HepG2 (cell line): Measurements from ENCODE around the gene CHSY3. TPM values are rescaled to one million over a fixed set of nuclear protein-coding genes. Genes with fewer than 3 reads are reported as not detected.

Experiments
- ATAC-seq: fragments of 200-7000 bp; cut with Tn5 transposase; 3 replicates; pipeline ENCODE4 v1.9.1; 2020; ENCODE audit warnings: mild to moderate bottlenecking, moderate library complexity
- BruUV-seq: library from RNA; stranded (reverse); fragments of 400-500 nt; replicated peaks from 2 replicates; lab custom pipeline; 2021; lab: Mats Ljungman, UMichigan
- CTCF ChIA-PET: fragments of 300-600 bp; formaldehyde crosslinking; extraction: SDS; loops from one replicate; lab custom pipeline; 2021; ENCODE audit warnings: low total read pairs, inconsistent platforms, low intra/inter-chr PET ratio; lab: Yijun Ruan, JAX
- POLR2A ChIA-PET: fragments of 350-600 bp; sonication (Branson Sonifier 250); formaldehyde crosslinking; loops from one replicate; lab custom pipeline; 2020; ENCODE audit warnings: antibody characterized with exemption, inconsistent platforms; lab: Yijun Ruan, JAX
- DNase-seq: peaks from one replicate; pipeline ENCODE4 v3.0.0-alpha.2; 2015; ENCODE audit warnings: low spot score
- FAIRE-seq: peaks from 3 replicates; lab custom pipeline; 2011; peaks lifted over from hg19 to GRCh38; lab: Jason Lieb, UNC
- H2AFZ ChIP-seq: one replicate; pipeline ENCODE4 v1.6.1; 2011; ENCODE audit warnings: low read length, inconsistent platforms
- H3K27ac ChIP-seq: fragments of 300-600 bp; 3 replicates; pipeline ENCODE4 v1.8.0; 2011; ENCODE audit warnings: mixed run types, mild to moderate bottlenecking, mixed read lengths, low read length, inconsistent platforms; ENCODE audit not compliant: insufficient read depth; ENCODE audit errors: extremely low read length
- H3K27me3 ChIP-seq, 2 experiments: fragments of 200-600 bp in 1 of 2; 2 replicates in 1 of 2; 3 replicates in 1 of 2; pipeline versions ENCODE4 v1.6.0 to v1.8.0; 2011; ENCODE audit warnings: low read length in 2 of 2, mild to moderate bottlenecking in 2 of 2, moderate library complexity in 2 of 2, inconsistent platforms in 1 of 2; ENCODE audit not compliant: insufficient read depth in 2 of 2, control insufficient read depth in 1 of 2
- H3K36me3 ChIP-seq, 2 experiments: fragments of 200-600 bp in 1 of 2; replicated peaks in 1 of 2; 2 replicates in 1 of 2; 3 replicates in 1 of 2; pipeline versions ENCODE4 v1.5.1 to v1.8.0; 2011; ENCODE audit warnings: low read length in 2 of 2, inconsistent platforms in 1 of 2; ENCODE audit not compliant: insufficient read depth in 2 of 2, control insufficient read depth in 1 of 2
- H3K4me1 ChIP-seq: 2 replicates; pipeline ENCODE4 v1.5.1; 2012; ENCODE audit warnings: low read length, inconsistent platforms; ENCODE audit not compliant: insufficient read depth
- H3K4me2 ChIP-seq: 2 replicates; pipeline ENCODE4 v1.6.0; 2011; ENCODE audit warnings: low read depth, low read length, inconsistent platforms
- H3K4me3 ChIP-seq, 3 experiments: fragments of 200-600 bp in 1 of 3; sonication (generic), shearing (Covaris generic) in 1 of 3; replicated peaks in 1 of 3; 2 replicates each; pipeline ENCODE4 v1.5.1; 2011 to 2016; ENCODE audit warnings: low read length in 3 of 3, inconsistent platforms in 2 of 3, low read depth in 2 of 3, mild to moderate bottlenecking in 2 of 3, control low read depth in 1 of 3, mixed read lengths in 1 of 3; ENCODE audit not compliant: insufficient read depth in 1 of 3
- H3K79me2 ChIP-seq: one replicate; pipeline ENCODE4 v1.6.1; 2011; ENCODE audit warnings: low read length, inconsistent platforms; ENCODE audit not compliant: insufficient read depth
- H3K9ac ChIP-seq: 2 replicates; pipeline ENCODE4 v1.6.0; 2011; ENCODE audit warnings: mild to moderate bottlenecking, low read depth, low read length, inconsistent platforms; ENCODE audit not compliant: insufficient read depth
- H3K9me3 ChIP-seq: 2 replicates; pipeline ENCODE4 v1.5.1; 2012; ENCODE audit warnings: mild to moderate bottlenecking, low read length
- H4K20me1 ChIP-seq: 2 replicates; pipeline ENCODE4 v1.6.0; 2011; ENCODE audit warnings: inconsistent platforms, mild to moderate bottlenecking, low read length, moderate library complexity; ENCODE audit not compliant: insufficient read depth
- ATF7-NPFF ChIP-seq: sonication (generic); formaldehyde crosslinking; IDR thresholded peaks from 2 replicates; pipeline ENCODE4 v1.8.1; 2023; ENCODE audit warnings: mild to moderate bottlenecking, low read depth, missing genetic modification reagents, moderate library complexity
- GABPA ChIP-seq, 2 experiments: IDR thresholded peaks; 2 replicates each; pipeline ENCODE4 v1.6.1; 2011 to 2016; ENCODE audit warnings: low read depth in 2 of 2, low read length in 1 of 2, missing biosample characterization in 1 of 2, missing genetic modification characterization in 1 of 2
- GFI1 ChIP-seq: sonication (generic); formaldehyde crosslinking; IDR thresholded peaks from 2 replicates; pipeline ENCODE4 v1.5.0; 2020; ENCODE audit warnings: missing genetic modification reagents, mild to moderate bottlenecking, borderline replicate concordance
- MBNL3 ChIP-seq: fragments of 250-450 bp; sonication (Bioruptor Pico); conservative IDR thresholded peaks from 2 replicates; pipeline ENCODE4 v1.8.0; 2022; ENCODE audit warnings: mild to moderate bottlenecking, inconsistent platforms
- ZC3H4 ChIP-seq: sonication (generic); formaldehyde crosslinking; IDR thresholded peaks from 2 replicates; pipeline ENCODE4 v1.4.0; 2020; ENCODE audit warnings: missing genetic modification reagents, borderline replicate concordance
- ZNF549 ChIP-seq: sonication (generic); formaldehyde crosslinking; IDR thresholded peaks from 2 replicates; pipeline ENCODE4 v1.5.0; 2020; ENCODE audit warnings: missing genetic modification reagents
- ZNF629 ChIP-seq: sonication (generic); formaldehyde crosslinking; conservative IDR thresholded peaks from 2 replicates; pipeline ENCODE4 v1.5.0; 2020; ENCODE audit warnings: missing genetic modification reagents
- ZNF766 ChIP-seq: sonication (generic); formaldehyde crosslinking; IDR thresholded peaks from 2 replicates; pipeline ENCODE4 v1.5.0; 2020; ENCODE audit warnings: missing genetic modification reagents, borderline replicate concordance
- ZNF776 ChIP-seq: sonication (generic); formaldehyde crosslinking; IDR thresholded peaks from 2 replicates; pipeline ENCODE4 v1.4.0; 2020; ENCODE audit warnings: mild to moderate bottlenecking, missing genetic modification reagents
- ZNF891 ChIP-seq: sonication (generic); formaldehyde crosslinking; IDR thresholded peaks from 2 replicates; pipeline ENCODE4 v1.5.0; 2020; ENCODE audit warnings: mild to moderate bottlenecking, missing genetic modification reagents
- WGBS: methylation state at CpG from one replicate; pipeline ENCODE4 v1.1.6; 2017; ENCODE audit warnings: low lambda C conversion rate; 5-methylcytosine and 5-hydroxymethylcytosine counted together
- in situ Hi-C: cut with HindIII; loops from 2 replicates; pipeline ENCODE4 v1.10.0; 2017; ENCODE audit warnings: low pct_unique_long_range_greater_than_20kb; ENCODE audit not compliant: extremely low pct_ligation_motif_present
- intact Hi-C: fragments of 100-400 bp; cut with micrococcal nuclease; formaldehyde crosslinking; loops from one replicate; pipeline ENCODE4 v1.10.0; 2022; ENCODE audit not compliant: unreplicated experiment
- polyA plus RNA-seq, 8 experiments: library from polyadenylated mRNA; depleted of rRNA in 3 of 8; stranded (reverse) in 7 of 8; unstranded in 1 of 8; fragments of >200 nt; fragmentation: Illumina TruSeq in 4 of 8; extraction: Trizol in 4 of 8; gene quantifications; 2 replicates each; pipeline versions ENCODE4 v1.2.1 to v1.2.3, GENCODE V29; 2011 to 2016; ENCODE audit warnings: low read depth in 4 of 8, missing spikeins in 1 of 8, mixed read lengths in 1 of 8; ENCODE audit not compliant: insufficient read depth in 1 of 8
- total RNA-seq, 5 experiments: library from RNA; depleted of rRNA; stranded (reverse); fragments of >200 nt; fragmentation: Illumina TruSeq; extraction: Trizol; gene quantifications; 2 replicates each; pipeline ENCODE4 v1.2.3, GENCODE V29; 2016; ENCODE audit warnings: low read depth in 1 of 5
- TF ChIP-seq, protein P1 (sequence below): sonication (generic); formaldehyde crosslinking; IDR thresholded peaks from 2 replicates; pipeline ENCODE4 v1.5.0; 2020; ENCODE audit warnings: mild to moderate bottlenecking, missing genetic modification reagents, borderline replicate concordance
- TF ChIP-seq, protein P2 (sequence below): sonication (generic); formaldehyde crosslinking; IDR thresholded peaks from 2 replicates; pipeline ENCODE4 v1.4.0; 2020; ENCODE audit warnings: missing genetic modification reagents

The CHSY3 gene
- total and polyA plus RNA-seq, 2 of the 13 experiments (the other 11 are each of a cell fraction or from before 2014, with no cell fraction given) = 0.26 to 4.1 TPM

DNA sequence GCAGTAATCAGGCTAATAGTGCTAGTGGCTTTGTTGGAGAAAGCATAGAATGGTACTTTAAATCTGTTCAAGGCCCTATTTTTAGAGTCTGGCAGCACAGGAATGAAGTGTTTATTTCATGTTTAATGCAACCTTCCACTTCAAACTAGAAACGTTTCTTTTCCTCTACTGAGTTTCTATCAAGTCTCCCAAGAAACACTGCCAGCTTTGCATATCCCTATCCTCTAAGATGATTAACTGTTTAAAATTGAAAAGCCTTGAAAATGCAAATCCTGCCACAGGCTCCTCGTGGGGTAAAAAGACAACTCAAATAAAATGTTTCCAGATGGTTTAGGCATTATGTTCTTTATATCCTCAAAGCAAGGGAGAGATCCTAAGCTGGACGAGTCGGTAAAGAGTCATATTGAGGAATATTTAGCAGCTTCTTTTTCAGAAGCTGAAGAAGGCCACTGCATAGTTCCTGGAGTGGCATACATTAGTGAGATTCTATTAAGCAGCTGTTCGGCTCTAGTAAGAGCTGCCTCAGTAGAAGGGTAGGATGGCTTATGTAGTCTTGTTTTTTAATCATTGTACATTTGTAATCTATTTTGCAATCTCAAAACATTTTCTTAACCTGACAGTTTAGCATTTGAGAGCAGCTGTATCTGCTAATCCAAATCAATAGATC, 251.2 kb downstream of the CHSY3 start:
- WGBS = 7% methylated on average over 5 of the region's 5 CpGs

More for the DNA sequence above, 251.2 kb downstream of the CHSY3 start:
- Histone ChIP-seq H3K4me1 (no peaks in the 10 kb centered on the region), H2AFZ (no peak overlapping the region), H4K20me1 (no peaks in the 10 kb centered on the region), H3K36me3 (no peaks in the 10 kb centered on the region), H3K27ac (no peak overlapping the region), H3K9ac (no peak overlapping the region), H3K79me2 (no peaks in the 10 kb centered on the region), H3K4me2 (no peak overlapping the region), H3K4me3 (no peak overlapping the region), H3K9me3 (no peaks in the 10 kb centered on the region), H3K27me3 (no peaks in the 10 kb centered on the region)
- BruUV-seq = no TSS peak
- TF ChIP-seq, protein P1, sequence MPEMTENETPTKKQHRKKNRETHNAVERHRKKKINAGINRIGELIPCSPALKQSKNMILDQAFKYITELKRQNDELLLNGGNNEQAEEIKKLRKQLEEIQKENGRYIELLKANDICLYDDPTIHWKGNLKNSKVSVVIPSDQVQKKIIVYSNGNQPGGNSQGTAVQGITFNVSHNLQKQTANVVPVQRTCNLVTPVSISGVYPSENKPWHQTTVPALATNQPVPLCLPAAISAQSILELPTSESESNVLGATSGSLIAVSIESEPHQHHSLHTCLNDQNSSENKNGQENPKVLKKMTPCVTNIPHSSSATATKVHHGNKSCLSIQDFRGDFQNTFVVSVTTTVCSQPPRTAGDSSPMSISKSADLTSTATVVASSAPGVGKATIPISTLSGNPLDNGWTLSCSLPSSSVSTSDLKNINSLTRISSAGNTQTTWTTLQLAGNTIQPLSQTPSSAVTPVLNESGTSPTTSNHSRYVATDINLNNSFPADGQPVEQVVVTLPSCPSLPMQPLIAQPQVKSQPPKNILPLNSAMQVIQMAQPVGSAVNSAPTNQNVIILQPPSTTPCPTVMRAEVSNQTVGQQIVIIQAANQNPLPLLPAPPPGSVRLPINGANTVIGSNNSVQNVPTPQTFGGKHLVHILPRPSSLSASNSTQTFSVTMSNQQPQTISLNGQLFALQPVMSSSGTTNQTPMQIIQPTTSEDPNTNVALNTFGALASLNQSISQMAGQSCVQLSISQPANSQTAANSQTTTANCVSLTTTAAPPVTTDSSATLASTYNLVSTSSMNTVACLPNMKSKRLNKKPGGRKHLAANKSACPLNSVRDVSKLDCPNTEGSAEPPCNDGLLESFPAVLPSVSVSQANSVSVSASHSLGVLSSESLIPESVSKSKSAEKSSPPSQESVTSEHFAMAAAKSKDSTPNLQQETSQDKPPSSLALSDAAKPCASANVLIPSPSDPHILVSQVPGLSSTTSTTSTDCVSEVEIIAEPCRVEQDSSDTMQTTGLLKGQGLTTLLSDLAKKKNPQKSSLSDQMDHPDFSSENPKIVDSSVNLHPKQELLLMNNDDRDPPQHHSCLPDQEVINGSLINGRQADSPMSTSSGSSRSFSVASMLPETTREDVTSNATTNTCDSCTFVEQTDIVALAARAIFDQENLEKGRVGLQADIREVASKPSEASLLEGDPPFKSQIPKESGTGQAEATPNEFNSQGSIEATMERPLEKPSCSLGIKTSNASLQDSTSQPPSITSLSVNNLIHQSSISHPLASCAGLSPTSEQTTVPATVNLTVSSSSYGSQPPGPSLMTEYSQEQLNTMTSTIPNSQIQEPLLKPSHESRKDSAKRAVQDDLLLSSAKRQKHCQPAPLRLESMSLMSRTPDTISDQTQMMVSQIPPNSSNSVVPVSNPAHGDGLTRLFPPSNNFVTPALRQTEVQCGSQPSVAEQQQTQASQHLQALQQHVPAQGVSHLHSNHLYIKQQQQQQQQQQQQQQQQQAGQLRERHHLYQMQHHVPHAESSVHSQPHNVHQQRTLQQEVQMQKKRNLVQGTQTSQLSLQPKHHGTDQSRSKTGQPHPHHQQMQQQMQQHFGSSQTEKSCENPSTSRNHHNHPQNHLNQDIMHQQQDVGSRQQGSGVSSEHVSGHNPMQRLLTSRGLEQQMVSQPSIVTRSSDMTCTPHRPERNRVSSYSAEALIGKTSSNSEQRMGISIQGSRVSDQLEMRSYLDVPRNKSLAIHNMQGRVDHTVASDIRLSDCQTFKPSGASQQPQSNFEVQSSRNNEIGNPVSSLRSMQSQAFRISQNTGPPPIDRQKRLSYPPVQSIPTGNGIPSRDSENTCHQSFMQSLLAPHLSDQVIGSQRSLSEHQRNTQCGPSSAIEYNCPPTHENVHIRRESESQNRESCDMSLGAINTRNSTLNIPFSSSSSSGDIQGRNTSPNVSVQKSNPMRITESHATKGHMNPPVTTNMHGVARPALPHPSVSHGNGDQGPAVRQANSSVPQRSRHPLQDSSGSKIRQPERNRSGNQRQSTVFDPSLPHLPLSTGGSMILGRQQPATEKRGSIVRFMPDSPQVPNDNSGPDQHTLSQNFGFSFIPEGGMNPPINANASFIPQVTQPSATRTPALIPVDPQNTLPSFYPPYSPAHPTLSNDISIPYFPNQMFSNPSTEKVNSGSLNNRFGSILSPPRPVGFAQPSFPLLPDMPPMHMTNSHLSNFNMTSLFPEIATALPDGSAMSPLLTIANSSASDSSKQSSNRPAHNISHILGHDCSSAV (CRISPR knock-in tag) = no peak
- TF ChIP-seq ZNF549 (CRISPR knock-in tag) (no peak), ZNF891 (CRISPR knock-in tag) (no peak), ATF7-NPFF (no peak), GFI1 (CRISPR knock-in tag) (no peak), ZC3H4 (no peak), ZNF776 (CRISPR knock-in tag) (no peak), ZNF629 (CRISPR knock-in tag) (no peak), GABPA (IDR thresholded peaks at IDR 0.05; ENCODE audit: low read depth, low read length) (no peak), GABPA (CRISPR knock-in tag; IDR thresholded peaks at IDR 0.05; ENCODE audit: low read depth) (no peak), MBNL3 (no peak), ZNF766 (no peak)
- TF ChIP-seq, protein P2, sequence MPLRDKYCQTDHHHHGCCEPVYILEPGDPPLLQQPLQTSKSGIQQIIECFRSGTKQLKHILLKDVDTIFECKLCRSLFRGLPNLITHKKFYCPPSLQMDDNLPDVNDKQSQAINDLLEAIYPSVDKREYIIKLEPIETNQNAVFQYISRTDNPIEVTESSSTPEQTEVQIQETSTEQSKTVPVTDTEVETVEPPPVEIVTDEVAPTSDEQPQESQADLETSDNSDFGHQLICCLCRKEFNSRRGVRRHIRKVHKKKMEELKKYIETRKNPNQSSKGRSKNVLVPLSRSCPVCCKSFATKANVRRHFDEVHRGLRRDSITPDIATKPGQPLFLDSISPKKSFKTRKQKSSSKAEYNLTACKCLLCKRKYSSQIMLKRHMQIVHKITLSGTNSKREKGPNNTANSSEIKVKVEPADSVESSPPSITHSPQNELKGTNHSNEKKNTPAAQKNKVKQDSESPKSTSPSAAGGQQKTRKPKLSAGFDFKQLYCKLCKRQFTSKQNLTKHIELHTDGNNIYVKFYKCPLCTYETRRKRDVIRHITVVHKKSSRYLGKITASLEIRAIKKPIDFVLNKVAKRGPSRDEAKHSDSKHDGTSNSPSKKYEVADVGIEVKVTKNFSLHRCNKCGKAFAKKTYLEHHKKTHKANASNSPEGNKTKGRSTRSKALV (CRISPR knock-in tag) = no peak
- in situ Hi-C loops (no loop called here), intact Hi-C loops (no loop called here)
- DNase-seq (no peak), FAIRE-seq (no peak), ATAC-seq (no peak)
- POLR2A ChIA-PET = no interaction called here
- CTCF ChIA-PET = no interaction called here
